GM19328 (cell line): ENCODE data around the gene ATXN1.

Experiments used
- ATAC-seq: cut with Tn5 transposase; IDR thresholded peaks from one replicate; pipeline ENCODE4 v1.9.1; 2021; ENCODE audit warnings: mild to moderate bottlenecking, moderate library complexity; ENCODE audit not compliant: unreplicated experiment

The ATXN1 gene

DNA sequence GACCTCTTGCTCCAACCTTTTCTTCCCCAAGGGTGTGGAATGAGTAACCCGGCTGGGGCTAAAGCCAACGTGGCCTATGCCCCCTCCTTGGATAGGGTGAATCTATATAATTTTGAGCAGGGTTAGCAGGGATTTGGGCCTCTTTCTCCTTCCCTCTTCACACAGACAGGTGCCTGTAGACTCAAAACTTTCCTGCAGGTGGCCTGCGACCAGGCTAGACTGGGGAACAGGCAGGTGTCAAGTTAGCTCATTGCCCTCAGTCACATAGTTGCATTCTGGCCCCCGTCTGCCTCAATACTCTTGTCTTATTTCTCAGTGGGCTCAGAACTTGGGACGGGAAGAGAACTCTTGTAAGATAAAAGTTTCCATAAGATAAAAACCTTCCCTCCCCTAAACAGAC is 243.0 kb downstream of the ATXN1 start:
- no peak for ATAC-seq

DNA sequence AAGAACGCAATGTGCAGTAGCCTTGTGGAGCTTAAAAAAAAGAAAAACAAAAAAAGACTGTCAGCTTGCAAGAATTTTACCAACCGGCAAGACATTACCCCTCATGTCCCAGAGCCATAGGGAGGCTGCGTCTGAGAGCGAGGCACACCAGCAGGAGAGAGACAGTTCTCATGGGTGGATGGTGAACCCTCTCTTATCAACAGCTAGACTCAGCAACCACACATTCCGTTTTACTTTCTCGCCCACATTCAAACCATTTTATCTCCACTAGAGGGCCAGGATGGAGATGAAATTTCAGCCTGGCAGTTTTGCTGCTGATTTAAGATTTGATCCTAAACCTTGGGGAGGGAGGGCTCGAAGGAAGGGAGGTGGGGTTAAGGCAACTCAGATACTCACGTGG is 247.0 kb downstream of the ATXN1 start:
- no peak for ATAC-seq

DNA sequence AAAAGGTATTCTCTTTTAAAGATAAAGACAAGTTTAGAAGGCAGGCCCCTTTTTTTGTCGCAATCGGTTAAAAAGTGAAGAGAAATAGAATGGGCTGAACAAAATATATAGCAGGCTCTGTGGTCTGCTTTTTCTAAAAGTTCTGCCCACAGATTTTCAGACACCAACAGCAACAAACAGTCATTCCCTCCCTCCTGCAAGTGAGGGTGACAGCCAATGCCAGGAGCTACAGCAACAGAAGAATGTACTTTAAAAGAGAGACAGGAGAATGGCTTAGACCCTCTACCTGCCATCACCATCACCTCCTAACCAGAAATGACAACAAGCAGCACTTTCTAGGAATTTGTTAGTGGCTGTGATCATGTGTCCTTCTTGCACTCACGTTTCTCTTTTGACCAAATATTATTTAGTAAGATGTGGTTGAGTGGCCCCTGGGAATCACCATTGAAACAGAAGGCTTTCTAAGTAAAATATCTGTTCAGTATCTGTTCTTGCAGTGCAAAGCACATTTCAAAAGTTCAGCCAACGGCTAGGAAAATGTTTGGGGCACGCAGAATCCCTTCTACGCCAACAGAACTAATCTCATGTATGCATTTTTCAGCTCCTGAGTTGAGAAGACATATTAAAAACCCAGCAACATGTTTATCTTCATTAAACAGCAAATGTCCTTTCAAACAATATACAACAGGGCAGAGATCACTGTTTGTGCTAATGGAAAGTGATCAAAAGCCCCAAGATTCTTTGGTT is 248.5 kb downstream of the ATXN1 start:
- ATAC-seq = peak; percentile 26

DNA sequence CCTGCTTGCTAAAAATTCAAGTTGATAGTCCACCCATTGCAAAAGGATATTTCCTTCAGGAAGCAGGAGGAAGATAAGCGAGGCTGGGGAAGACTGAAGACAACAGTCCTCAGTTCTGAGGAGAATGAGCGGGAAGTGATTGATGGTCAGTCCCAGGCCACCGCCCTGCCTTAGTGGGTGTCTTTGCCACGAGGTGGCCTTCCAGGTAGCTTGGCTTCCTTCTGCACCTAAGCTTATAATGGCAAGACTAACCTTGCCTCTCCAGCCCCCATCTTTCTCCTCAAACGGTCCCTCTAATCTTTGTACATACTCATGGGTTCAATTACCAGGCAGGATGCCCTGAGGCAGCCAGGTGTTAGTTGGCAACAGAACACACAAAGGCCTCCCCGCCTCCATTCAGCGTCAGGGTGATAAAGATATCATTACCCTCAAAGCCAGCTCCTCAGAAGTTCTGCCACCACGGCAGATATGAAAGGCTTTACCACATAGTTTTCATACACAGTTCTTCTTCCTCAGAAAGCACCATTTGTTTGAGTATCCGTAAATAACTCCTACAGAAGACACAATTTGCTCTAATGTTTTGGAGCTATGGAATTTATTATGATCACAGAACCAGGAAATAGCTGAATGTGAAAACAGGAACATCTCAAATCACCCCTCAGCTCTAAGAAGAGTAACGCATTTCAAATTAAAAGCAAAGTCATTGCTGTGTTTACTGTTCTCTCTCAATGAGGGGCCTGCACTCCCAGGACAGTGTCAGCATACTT is 249.4 kb downstream of the ATXN1 start:
- peak; percentile 58 for ATAC-seq

DNA sequence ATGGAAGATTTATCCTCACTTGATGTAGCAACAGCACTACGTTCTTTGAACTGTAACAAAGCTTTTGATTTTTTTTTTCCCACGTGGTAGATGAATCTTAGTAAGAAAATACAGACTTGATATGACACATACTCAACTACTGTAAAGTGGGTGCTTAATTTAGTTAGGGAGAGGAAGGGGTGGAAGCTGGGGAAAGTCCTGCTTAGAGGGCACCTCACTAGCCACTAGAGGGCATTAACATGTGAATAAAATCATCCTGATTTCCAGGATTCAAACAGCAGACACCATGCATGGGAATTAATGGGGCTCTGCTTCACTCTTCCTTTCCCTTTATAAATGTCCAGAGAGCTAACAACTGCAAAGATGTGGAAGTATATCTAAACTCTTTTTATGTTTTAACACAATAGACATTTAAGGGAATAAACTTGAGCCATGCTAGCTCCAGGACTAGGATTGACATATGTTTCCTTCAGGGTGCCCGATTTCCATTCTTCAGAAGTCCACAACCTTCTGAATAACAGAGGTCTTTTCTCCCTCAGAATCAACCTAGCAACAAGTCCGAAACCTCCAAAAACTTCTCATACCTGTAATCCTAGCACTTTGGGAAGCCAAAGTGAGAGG is 250.1 kb downstream of the ATXN1 start:
- ATAC-seq = no peak

DNA sequence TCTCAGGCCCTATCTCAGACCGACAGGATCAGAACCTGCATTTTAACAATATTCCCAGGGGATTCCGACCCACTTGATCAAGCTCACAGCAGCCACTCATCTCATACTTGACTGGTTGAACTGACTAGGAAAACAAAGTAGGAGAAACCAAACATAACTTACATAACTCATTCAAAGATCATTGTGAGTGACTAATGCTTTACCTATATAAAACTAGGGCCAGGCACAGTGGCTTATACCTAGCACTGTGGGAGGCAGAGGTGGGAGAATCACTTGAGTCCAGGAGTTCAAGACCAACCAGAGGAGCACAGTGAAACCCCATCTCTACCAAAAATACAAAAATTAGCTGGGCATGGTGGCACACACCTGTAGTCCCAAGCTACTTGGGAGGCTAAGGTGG is 251.0 kb downstream of the ATXN1 start:
- no peak for ATAC-seq

DNA sequence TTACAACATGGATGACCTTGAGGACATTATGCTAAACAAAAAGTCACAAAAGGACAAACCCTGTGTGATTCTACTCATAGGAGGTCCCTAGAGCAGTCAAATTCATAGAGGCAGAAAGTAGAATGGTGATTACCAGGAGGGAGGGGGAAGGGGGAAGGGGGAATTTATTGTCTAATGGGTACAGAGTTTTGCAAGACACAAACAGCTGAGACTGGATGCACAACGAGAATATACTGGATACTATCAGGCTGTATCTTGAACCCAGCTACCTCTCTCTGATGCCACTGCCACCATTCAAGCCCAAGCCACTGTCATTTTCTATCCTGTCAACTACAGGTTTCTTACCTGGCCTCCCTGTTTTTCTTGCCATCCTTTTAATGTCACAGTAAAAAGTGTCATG is 252.3 kb downstream of the ATXN1 start:
- ATAC-seq = no peak

DNA sequence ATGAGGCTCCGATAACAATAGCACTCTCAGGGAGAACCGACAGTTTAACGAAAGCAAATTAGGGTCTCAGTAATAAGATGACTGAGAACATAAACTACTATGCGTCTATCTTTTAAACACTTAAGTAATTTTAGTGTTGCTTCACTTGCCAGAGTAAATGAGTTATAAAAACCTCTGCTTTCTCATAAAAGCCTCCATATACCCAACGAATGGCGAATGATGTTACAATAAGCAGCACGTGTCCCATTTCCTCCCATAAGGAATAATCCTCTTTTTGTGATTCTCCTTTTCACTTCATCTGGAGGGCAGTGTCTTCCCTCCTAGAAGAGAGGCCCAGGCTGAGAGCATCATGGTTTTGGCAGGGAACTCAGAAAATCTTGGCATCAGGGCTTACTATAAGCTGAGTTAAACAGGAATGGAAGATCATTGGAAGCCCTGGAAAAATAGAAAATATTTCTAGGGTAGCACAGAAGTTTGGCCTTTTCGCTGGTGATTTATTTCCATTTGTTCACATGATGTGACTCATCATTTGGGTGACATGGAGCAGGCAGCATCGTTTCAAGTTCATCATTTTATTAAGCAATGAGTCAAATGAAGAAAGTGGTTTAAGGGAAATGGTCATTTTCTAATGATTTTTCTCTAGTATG is 255.4 kb downstream of the ATXN1 start:
- no peak for ATAC-seq

DNA sequence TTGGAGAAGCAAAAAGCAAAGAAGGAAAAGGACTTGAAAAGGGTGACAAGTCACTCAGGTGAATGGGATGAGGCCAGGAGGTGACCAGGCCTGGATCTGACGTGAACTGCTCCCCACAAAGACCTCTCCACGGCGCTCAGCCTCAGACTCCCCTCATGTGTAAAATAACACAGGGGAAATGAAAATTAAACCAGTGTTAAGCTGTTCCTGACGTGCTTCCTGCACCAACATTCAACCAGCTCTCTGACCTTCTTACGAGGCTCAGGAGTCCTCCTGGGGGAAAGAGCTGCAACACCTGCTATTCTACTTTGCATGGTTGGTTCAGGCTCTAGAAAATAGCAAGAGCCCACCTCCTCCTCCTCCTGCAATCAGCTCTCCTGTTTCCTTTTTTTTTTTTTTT is 256.7 kb downstream of the ATXN1 start:
- no peak for ATAC-seq

DNA sequence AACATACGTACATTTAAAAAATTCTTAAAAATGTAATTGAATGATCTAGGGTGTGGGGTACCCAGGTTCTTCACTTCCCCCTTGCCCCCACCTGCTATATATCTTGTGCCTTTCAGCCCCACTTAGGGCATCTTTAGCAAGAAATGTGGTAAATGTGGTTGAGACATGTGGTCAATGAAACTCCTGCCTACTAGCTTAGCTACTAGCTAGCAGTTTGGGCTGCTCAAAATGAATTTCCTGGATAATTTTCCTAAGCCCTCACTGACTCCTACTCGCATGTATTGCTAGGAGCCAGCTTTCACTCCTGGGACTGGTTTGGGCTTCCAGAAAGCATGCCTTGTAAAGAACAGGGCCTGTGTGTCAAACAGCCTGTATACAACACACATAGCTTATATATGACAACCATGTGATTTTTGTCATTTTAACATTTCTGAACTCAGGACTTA is 257.3 kb downstream of the ATXN1 start:
- ATAC-seq = peak; percentile 65

DNA sequence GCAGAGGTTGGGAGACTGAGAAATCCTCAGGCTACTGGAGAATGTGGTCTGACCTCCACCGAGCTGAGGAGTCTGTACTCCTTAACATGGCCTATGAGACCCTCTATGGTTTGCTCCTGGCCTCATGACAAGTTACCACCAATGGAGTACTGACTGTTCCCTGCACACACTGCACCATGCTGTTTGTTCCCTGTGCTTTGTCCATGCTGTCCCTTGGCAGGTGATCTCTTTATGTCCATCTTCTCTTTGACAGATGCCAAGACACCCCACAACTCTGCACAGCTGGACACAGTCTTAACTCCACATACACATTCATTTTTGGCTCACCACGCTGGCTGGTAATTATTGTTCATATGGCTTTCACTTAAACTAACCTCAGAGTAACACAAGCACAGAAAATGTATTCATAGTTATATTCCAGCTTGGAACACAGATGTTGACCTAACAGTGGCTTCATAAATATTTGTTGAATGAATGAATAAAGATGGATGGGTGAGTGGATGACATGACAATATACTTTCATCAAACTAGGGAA is 258.0 kb downstream of the ATXN1 start:
- no peak for ATAC-seq

DNA sequence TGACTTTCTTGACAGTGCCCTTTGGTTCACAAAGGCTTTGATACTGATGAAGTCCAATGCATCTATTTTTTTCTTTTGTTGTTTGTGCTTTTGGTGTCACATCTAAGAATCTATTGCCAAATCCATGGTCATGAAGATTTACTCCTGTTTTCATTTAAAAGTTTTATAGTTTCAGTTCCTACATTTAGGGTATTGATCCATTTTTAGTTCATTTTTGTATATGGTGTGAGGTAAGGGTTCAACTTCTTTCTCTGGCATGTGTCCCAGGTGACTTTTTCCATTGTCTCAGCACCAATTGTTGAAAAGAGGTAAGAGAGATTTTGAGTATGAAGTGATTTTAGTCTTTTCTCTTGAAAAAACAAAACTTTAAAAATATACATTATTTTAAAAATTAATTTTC is 262.3 kb downstream of the ATXN1 start:
- ATAC-seq = no peak

DNA sequence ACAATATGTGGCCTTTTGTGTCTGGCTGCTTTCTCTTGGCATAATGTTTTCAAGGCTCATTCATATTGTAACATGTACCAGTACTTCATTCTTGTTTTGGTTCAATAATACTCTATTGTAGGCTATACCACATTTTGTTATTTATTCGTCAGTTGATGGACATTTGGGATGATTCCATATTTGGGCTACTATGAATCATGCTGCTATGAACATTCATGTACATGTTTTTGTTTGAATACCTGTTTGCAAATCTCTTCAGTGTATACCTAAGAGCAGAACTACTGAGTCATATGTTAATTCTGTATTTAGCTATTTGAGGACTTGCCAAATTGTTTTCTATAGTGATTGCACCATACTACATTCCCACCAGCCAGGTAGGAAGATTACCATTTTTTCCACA is 263.0 kb downstream of the ATXN1 start:
- ATAC-seq = no peak

DNA sequence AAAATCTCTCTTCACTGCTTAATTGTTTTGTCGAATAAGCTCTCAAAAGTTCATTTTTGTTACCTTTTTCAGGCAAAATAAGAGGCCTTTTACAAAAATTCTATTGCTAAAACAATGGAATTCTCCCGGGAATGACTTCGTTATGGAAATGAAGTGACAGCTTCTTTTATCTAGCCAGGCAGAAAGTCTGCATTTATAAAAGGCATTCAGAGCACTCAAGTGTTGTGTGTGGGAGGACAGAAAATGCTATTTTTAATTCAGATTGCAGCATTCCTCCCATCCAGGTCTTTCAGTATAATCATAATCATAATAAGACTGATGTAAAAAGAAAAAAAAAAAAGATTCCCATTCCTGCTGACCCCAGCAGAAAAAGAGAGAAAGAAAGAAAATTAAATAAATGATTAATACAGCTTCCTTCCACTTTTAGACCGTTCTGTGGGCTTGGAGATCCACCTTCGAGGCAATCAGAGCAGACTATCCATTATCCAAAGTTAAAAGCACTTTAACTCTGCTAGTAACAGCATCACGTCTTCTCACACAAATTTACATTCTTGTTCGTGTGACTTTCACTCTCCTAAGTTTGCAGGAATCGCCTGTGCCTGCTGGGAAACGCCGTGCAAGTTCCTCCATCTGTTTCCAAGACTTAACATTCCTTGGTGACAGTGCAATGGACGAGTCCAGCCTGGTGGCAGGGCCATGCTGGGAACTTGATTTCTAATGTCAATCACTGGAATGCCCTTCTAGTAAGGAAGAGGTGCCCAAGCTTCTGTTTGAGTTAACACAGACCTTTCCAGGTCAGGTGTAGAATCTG is 264.1 kb downstream of the ATXN1 start:
- ATAC-seq = no peak

DNA sequence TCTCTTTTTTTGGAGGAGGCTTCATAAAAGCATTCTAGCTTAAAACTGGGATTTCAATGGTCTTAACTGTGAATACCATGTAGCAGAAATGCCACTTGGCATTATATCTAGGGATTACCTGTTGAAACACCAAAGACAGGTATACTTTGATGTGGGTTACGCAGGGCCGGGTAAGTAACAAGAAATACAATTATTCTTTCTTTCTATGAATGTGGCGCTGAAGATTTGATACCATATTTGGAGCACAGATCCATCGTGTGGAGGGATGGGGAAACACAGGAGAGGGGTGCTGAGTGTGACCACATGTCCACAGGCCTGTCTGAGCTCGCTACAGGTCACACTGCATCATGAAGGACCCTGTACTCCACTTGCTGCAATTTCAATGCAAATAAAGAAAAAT is 265.1 kb downstream of the ATXN1 start:
- ATAC-seq = no peak

DNA sequence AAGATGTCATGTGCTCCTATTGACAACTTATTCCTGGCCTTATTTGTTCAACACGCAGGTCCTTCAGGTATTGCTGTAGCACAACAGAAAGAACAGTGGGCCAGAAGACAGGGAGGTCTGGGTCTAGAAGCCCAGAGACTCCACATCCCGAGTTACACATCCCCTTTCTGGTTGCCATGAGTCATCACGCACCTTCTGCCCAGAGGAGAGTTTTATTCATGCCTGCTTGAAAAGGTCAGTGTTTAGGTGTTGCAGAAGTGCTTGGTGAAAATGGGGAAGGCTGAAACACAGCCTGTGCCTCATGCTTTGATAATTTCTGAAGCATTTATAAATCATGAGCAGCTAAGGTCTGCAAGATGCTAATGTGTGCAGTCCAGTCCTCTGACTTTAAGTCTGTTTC is 266.5 kb downstream of the ATXN1 start:
- ATAC-seq = peak; percentile 66

DNA sequence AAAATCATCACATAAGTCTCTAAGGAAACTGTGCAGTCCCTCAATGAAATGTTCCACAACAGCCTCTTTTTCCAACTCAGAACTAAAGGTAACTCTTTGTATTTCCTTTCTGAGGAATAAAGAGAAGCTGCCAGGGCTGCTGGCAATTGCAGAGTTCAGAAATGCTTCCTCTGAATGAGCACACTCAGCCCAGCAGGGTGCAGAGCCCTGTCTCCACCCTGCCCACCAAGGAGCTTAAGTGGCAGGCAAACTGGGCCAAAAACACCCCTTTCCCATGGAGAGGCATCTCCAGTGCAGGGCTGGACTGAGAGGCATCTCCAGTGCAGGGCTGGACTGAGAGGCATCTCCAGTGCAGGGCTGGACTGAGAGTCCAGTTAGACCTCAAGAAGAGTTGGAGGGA is 267.5 kb downstream of the ATXN1 start:
- no peak for ATAC-seq

DNA sequence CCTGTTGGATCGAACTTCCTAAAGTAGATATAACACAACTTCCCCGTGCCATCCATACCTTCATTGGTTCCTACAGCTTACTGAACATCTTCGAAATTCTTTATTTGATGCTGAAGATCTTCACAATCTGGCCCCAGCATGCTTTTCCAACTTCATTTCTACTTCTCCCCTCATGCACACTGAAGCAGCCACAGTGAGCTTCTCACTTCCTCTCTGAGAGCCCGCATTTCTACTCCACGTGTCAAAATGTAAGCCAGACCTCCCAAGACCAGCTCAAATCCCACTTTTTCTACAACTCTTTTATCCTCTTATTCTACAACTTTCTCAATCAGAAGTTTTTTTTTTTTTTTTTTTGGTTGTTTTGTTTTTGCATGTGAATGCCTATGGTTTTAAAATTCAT is 268.1 kb downstream of the ATXN1 start:
- ATAC-seq = no peak

DNA sequence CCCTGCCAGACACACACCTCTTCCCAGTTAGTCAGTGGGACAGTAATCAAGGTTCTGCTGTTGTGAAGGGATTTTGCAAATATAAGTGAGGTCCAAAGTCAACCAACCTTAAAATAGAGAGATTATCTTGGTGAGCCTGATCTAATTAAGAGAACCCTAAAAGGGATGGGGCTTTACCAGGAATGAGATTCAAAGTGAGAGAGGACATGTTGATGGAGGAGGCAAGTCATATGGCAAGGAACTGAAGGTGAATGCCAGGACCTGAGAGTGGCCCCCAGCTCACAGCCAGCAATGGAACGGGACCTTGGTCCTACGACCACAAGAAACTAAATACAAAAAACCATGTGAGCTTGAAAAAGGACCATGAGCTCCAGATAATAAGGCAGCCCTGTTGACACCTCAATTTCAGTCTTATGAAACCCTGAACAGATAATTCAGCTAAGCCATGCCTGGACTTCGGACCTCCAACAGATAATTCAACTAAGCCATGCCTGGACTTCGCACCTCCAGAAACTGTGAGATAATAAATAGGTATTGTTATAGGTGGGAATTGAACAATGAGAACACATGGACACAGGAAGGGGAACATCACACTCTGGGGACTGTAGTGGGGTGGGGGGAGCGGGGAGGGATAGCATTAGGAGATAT is 269.5 kb downstream of the ATXN1 start:
- no peak for ATAC-seq

DNA sequence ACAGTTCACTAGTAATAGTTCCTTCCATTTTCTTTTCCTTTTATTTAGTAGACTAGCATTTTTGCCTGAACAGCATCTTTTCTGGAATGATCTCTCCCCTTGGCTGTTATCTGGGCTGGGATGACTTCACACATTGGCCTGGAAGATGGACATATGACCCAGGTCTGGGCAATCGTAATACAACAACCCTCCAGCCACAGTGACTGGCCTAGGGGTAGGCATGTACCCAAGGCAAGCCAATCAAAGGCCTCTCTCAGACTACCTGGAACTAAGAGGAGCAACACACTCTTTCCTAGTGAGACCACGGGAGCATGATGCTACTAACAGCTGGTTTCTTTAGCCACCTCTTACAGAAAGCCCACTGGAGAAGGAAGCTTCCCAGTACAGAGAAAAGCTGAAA is 270.6 kb downstream of the ATXN1 start:
- no peak for ATAC-seq
